Measurements from ENCODE around the gene SLC9A4.

The SLC9A4 gene

GRCh38 chr2:102506743-102507142 is 33.7 kb downstream of the SLC9A4 start:
- no peaks in the 10 kb centered on the region for H3K4me1 ChIP-seq (ENCODE audit: control insufficient read depth, low read depth, low read length)
- no peaks in the 10 kb centered on the region for H3K36me3 ChIP-seq (ENCODE audit: control insufficient read depth, low read depth, low read length)
- H3K9ac ChIP-seq (ENCODE audit: low read length): no peak overlapping the region
- no peak overlapping the region for H3K27ac ChIP-seq (ENCODE audit: low read length)
- H3K9me3 ChIP-seq (ENCODE audit: control insufficient read depth, low read depth, low read length): no peaks in the 10 kb centered on the region
- no peaks in the 10 kb centered on the region for H3K27me3 ChIP-seq (ENCODE audit: control insufficient read depth, insufficient read depth, low read length)
- no peak overlapping the region for H3K4me3 ChIP-seq (ENCODE audit: low read length)

- no peaks in the 10 kb centered on the region for H3K27me3 ChIP-seq (ENCODE audit: control insufficient read depth, insufficient read depth, low read length)
- H3K9ac ChIP-seq (ENCODE audit: low read length): no peak overlapping the region
- H3K36me3 ChIP-seq (ENCODE audit: control insufficient read depth, low read depth, low read length): no peaks in the 10 kb centered on the region
Measured at GRCh38 chr2:102508863-102509262, 35.8 kb downstream of the SLC9A4 start.

GRCh38 chr2:102509749-102510148 is 36.7 kb downstream of the SLC9A4 start:
- H3K4me3 ChIP-seq (ENCODE audit: low read length): no peak overlapping the region

More at GRCh38 chr2:102508863-102509262, 35.8 kb downstream of the SLC9A4 start:
- Histone ChIP-seq H3K4me3 (ENCODE audit: low read length) (no peak overlapping the region), H3K4me1 (ENCODE audit: control insufficient read depth, low read depth, low read length) (no peaks in the 10 kb centered on the region), H3K9me3 (ENCODE audit: control insufficient read depth, low read depth, low read length) (no peaks in the 10 kb centered on the region), H3K27ac (ENCODE audit: low read length) (no peak overlapping the region)

GRCh38 chr2:102510791-102511575 is 38.0 kb downstream of the SLC9A4 start:
- Histone ChIP-seq H3K36me3 (ENCODE audit: control insufficient read depth, low read depth, low read length) (no peaks in the 10 kb centered on the region), H3K27me3 (ENCODE audit: control insufficient read depth, insufficient read depth, low read length) (no peaks in the 10 kb centered on the region), H3K9ac (ENCODE audit: low read length) (no peak overlapping the region), H3K9me3 (ENCODE audit: control insufficient read depth, low read depth, low read length) (no peaks in the 10 kb centered on the region), H3K4me3 (ENCODE audit: low read length) (no peak overlapping the region), H3K4me1 (ENCODE audit: control insufficient read depth, low read depth, low read length) (no peaks in the 10 kb centered on the region), H3K27ac (ENCODE audit: low read length) (no peak overlapping the region)

More at GRCh38 chr2:102509749-102510148, 36.7 kb downstream of the SLC9A4 start:
- Histone ChIP-seq H3K27me3 (ENCODE audit: control insufficient read depth, insufficient read depth, low read length) (no peaks in the 10 kb centered on the region), H3K27ac (ENCODE audit: low read length) (no peak overlapping the region), H3K9me3 (ENCODE audit: control insufficient read depth, low read depth, low read length) (no peaks in the 10 kb centered on the region), H3K4me1 (ENCODE audit: control insufficient read depth, low read depth, low read length) (no peaks in the 10 kb centered on the region), H3K36me3 (ENCODE audit: control insufficient read depth, low read depth, low read length) (no peaks in the 10 kb centered on the region), H3K9ac (ENCODE audit: low read length) (no peak overlapping the region)

- Histone ChIP-seq H3K36me3 (ENCODE audit: control insufficient read depth, low read depth, low read length) (no peaks in the 10 kb centered on the region), H3K27ac (ENCODE audit: low read length) (no peak overlapping the region), H3K9ac (ENCODE audit: low read length) (no peak overlapping the region), H3K4me3 (ENCODE audit: low read length) (no peak overlapping the region), H3K9me3 (ENCODE audit: control insufficient read depth, low read depth, low read length) (no peaks in the 10 kb centered on the region), H3K27me3 (ENCODE audit: control insufficient read depth, insufficient read depth, low read length) (no peaks in the 10 kb centered on the region), H3K4me1 (ENCODE audit: control insufficient read depth, low read depth, low read length) (no peaks in the 10 kb centered on the region)
Measured at GRCh38 chr2:102512161-102512560, 39.1 kb downstream of the SLC9A4 start.

GRCh38 chr2:102513355-102513939 is 40.4 kb downstream of the SLC9A4 start:
- no peak overlapping the region for H3K4me3 ChIP-seq (ENCODE audit: low read length)
- no peak overlapping the region for H3K27ac ChIP-seq (ENCODE audit: low read length)
- H3K27me3 ChIP-seq (ENCODE audit: control insufficient read depth, insufficient read depth, low read length): no peaks in the 10 kb centered on the region
- H3K9me3 ChIP-seq (ENCODE audit: control insufficient read depth, low read depth, low read length): no peaks in the 10 kb centered on the region
- no peaks in the 10 kb centered on the region for H3K4me1 ChIP-seq (ENCODE audit: control insufficient read depth, low read depth, low read length)
- H3K9ac ChIP-seq (ENCODE audit: low read length): no peak overlapping the region
- H3K36me3 ChIP-seq (ENCODE audit: control insufficient read depth, low read depth, low read length): no peaks in the 10 kb centered on the region

GRCh38 chr2:102514061-102514785 is 41.2 kb downstream of the SLC9A4 start:
- Histone ChIP-seq H3K4me3 (ENCODE audit: low read length) (no peak overlapping the region), H3K27ac (ENCODE audit: low read length) (no peak overlapping the region), H3K9me3 (ENCODE audit: control insufficient read depth, low read depth, low read length) (no peaks in the 10 kb centered on the region), H3K36me3 (ENCODE audit: control insufficient read depth, low read depth, low read length) (no peaks in the 10 kb centered on the region), H3K4me1 (ENCODE audit: control insufficient read depth, low read depth, low read length) (no peaks in the 10 kb centered on the region), H3K27me3 (ENCODE audit: control insufficient read depth, insufficient read depth, low read length) (no peaks in the 10 kb centered on the region), H3K9ac (ENCODE audit: low read length) (no peak overlapping the region)

GRCh38 chr2:102515851-102516250 is 42.8 kb downstream of the SLC9A4 start:
- no peaks in the 10 kb centered on the region for H3K4me1 ChIP-seq (ENCODE audit: control insufficient read depth, low read depth, low read length)
- no peak overlapping the region for H3K4me3 ChIP-seq (ENCODE audit: low read length)
- no peak overlapping the region for H3K27ac ChIP-seq (ENCODE audit: low read length)
- no peaks in the 10 kb centered on the region for H3K9me3 ChIP-seq (ENCODE audit: control insufficient read depth, low read depth, low read length)
- no peak overlapping the region for H3K9ac ChIP-seq (ENCODE audit: low read length)
- H3K36me3 ChIP-seq (ENCODE audit: control insufficient read depth, low read depth, low read length): no peaks in the 10 kb centered on the region
- H3K27me3 ChIP-seq (ENCODE audit: control insufficient read depth, insufficient read depth, low read length): no peaks in the 10 kb centered on the region

GRCh38 chr2:102518170-102518569 is 45.1 kb downstream of the SLC9A4 start:
- no peak overlapping the region for H3K9ac ChIP-seq (ENCODE audit: low read length)
- H3K36me3 ChIP-seq (ENCODE audit: control insufficient read depth, low read depth, low read length): no peaks in the 10 kb centered on the region
- H3K27ac ChIP-seq (ENCODE audit: low read length): no peak overlapping the region
- no peak overlapping the region for H3K4me3 ChIP-seq (ENCODE audit: low read length)
- H3K27me3 ChIP-seq (ENCODE audit: control insufficient read depth, insufficient read depth, low read length): no peaks in the 10 kb centered on the region
- H3K9me3 ChIP-seq (ENCODE audit: control insufficient read depth, low read depth, low read length): no peaks in the 10 kb centered on the region
- H3K4me1 ChIP-seq (ENCODE audit: control insufficient read depth, low read depth, low read length): no peaks in the 10 kb centered on the region

GRCh38 chr2:102520009-102520408 is 47.0 kb downstream of the SLC9A4 start:
- Histone ChIP-seq H3K27me3 (ENCODE audit: control insufficient read depth, insufficient read depth, low read length) (no peaks in the 10 kb centered on the region), H3K9me3 (ENCODE audit: control insufficient read depth, low read depth, low read length) (no peaks in the 10 kb centered on the region), H3K36me3 (ENCODE audit: control insufficient read depth, low read depth, low read length) (no peaks in the 10 kb centered on the region), H3K4me3 (ENCODE audit: low read length) (no peak overlapping the region), H3K27ac (ENCODE audit: low read length) (no peak overlapping the region), H3K4me1 (ENCODE audit: control insufficient read depth, low read depth, low read length) (no peaks in the 10 kb centered on the region), H3K9ac (ENCODE audit: low read length) (no peak overlapping the region)

- H3K9me3 ChIP-seq (ENCODE audit: control insufficient read depth, low read depth, low read length): no peaks in the 10 kb centered on the region
- H3K27ac ChIP-seq (ENCODE audit: low read length): no peak overlapping the region
- no peak overlapping the region for H3K9ac ChIP-seq (ENCODE audit: low read length)
- H3K27me3 ChIP-seq (ENCODE audit: control insufficient read depth, insufficient read depth, low read length): no peaks in the 10 kb centered on the region
- H3K4me3 ChIP-seq (ENCODE audit: low read length): no peak overlapping the region
- H3K4me1 ChIP-seq (ENCODE audit: control insufficient read depth, low read depth, low read length): no peaks in the 10 kb centered on the region
- H3K36me3 ChIP-seq (ENCODE audit: control insufficient read depth, low read depth, low read length): no peaks in the 10 kb centered on the region
Measured at GRCh38 chr2:102520801-102521200, 47.8 kb downstream of the SLC9A4 start.
